SK-N-MC (cell line): ENCODE data around the gene PRRX1.

Source experiments
- EZH2 ChIP-seq: fragments of 200-600 bp; sonication (generic); IDR thresholded peaks from one replicate; pipeline ENCODE4 v1.6.1; 2017; ENCODE audit warnings: antibody characterized with exemption
- FOXP2 ChIP-seq: optimal IDR thresholded peaks from 2 replicates; pipeline ENCODE3; 2011; ENCODE audit warnings: mild to moderate bottlenecking, moderate library complexity; ENCODE audit not compliant: insufficient read depth; ENCODE audit errors: extremely low read length, control extremely low read depth
- POLR2AphosphoS5 ChIP-seq: IDR thresholded peaks from 2 replicates; pipeline ENCODE4 v1.6.1; 2012; ENCODE audit warnings: mild to moderate bottlenecking, low read depth, low read length, borderline replicate concordance

- no peak for TF ChIP-seq EZH2
- TF ChIP-seq POLR2AphosphoS5 = no peak
- TF ChIP-seq FOXP2 = no peak
Measured at GRCh38 chr1:170618421-170618820, 45.5 kb upstream of the PRRX1 start.
